EL (cell line): Measurements from ENCODE around the gene HES6.
A peak's percentile ranks its signal among the peaks of the same experiment; 100 is the strongest.

Source experiments
- DNase-seq: peaks from one replicate; pipeline ENCODE4 v3.0.0-alpha.2; 2016

Gene HES6

DNA sequence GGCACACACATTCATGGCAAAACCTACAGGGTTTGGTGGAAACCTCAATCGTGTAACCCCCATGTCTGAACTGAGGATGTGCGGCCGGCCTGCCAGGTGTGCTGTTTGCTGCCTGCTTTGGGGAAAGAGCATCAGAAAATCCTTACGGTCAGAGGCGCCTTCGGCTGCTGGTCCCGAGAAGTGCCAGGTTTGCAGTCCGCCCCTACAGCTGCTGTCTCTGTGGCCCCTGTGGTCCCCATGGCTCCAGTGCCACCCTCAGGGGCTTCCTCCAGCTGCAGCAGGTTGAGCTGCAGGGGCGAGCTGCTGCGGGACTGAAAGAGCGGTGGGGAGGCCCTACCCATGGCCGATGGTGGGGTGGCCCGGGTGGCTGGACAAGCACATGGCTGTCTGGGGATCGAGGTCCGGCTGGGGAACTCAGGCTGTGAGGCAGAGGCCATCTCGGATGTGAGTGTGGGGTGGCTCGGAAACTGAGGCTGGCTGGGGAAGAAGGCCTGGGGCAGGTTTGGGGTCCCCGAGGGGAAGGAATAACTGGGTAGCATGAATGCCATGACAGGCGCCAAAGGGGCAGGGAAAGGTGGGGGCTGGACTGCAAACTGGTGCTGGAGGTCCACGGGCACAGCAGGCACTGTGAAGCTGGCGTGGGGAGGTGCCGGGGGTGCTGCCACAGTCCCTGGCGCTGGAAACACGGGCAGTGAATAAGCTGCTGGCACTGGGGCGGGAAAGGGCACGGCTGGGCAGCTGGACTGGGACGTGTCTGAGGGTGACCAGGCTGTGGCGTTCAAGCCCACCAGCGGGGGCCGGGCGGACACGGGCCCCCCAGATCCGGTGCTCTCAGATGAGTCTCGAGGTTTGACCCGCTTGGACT, 13.2 kb upstream of the HES6 start:
- DNase-seq = no peak

DNA sequence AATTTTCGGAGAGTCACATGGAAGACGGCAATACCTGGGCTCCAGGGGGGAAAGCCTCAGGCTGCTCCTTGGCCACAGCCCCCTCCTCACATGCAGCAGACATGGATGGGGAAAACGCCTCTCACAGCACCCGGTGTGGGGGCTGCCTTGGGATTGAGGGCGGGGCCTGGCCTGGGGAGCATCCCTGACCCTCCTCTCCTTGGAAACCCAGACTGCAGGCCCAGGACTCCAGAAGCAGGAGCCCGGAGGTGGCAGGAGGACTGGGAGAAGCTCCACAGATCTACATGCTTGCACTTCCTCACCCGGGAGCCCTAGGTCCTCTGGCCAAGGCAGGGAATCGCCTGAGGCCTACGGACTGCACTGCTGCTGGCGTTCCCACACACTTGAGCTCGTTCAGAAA, 12.1 kb upstream of the HES6 start:
- DNase-seq = no peak

DNA sequence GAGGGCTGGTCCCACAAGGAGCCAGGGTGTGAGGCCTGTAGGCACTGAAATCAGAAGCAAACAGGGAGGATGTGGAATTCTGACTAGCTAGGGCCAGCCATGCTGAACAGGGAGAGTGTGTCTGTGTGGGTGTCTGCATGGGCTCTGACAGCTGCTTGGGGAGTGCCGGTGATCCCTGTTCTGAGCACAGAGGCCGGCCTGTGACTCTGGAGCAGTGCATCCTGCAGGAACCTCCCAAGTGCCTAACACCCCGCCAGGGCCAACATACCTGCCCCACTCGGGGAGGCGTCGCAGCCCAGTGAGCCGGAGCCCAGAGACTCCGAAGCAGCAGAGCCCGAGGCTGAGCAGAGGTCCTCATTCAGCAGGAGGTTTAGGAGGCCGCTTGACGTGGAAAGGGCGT, 11.5 kb upstream of the HES6 start:
- DNase-seq = no peak

DNA sequence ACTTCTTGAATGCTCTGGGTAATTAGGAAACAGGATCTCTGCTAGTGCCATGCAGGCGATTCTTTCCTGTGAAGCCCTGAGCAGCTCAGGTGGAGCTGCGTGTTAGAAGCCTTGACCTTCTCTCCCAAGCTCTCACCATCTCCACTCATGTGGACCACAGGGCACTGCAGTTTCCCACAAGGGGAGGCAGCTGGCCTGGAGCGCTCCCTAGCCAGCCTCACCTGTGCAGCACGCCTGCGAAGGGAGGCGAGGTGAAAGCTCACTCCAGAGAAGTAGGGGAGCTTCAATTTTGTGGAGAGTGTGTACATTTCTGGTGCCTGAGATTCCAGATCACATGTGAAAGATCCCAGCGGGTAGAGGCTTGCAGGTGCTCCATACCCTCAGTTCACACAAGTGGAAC, 11.1 kb upstream of the HES6 start:
- DNase-seq = no peak

DNA sequence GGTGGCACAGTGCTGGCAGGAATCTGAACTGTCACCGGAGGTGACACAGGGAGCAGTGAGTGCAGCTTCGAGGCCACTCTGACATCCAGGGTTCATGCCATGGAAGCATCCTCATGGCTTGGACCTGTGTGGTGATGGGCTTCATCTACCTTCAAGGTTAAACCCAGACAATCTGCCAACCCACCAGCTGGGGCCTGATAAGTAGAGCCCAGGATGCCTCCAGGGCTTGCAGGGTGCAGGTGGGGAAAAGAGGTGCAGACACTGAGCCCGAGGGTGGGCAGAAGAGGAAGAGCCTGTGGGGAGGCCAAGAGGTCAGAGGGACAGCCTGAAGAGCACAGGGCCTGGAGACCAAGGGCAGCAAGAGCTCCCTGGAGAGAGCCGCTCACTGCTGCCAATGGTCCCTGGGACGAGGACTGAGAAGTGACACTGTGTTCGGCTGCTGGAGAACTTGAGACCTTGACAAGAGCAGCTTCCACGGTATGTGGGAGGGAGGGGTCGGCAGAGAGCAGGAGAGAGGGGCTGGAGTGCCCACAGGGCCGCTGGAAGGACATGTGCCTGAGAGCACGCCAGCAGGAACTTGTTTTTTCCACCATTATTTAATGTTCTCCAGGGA, 8.1 kb upstream of the HES6 start:
- no peak for DNase-seq

DNA sequence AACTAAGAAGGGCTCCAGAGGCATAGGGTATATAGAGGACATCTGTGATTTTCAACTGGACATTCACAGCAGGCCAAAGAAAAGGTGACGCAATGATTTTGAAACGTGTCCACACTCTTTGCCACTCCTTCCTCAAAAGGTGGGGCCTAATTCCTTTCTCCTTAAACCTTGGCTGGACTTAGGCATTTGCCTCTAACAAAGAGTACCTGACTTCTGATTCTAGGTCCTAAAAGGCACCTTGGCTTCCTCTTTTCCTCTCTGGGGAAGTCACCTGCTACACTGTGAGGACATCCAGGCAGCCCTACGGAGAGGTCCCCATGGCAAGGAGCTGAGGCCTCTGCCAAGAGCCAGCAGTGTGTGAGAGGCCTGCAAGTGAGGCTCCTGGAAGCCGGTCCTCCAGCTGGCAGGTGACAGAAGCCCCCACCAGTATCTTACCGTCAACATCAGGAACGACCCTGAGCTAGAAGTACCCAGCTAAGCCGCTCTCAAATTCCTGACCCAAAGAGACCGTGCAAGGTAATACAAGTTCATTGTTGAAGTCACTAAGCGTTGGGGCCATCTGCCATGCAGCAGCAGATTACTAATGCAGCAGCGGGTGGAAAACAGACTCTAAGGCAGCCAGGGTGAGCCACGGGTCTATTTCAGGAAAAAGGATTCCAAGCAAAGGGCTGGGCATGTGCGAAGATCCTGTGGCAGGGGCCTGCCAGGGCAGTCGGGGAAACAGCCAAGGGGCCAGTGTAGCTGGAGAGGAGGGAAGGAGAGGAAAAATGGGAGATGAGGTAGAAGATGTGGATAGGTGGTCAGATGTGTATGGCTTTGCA, 7.4 kb upstream of the HES6 start:
- DNase-seq = no peak

DNA sequence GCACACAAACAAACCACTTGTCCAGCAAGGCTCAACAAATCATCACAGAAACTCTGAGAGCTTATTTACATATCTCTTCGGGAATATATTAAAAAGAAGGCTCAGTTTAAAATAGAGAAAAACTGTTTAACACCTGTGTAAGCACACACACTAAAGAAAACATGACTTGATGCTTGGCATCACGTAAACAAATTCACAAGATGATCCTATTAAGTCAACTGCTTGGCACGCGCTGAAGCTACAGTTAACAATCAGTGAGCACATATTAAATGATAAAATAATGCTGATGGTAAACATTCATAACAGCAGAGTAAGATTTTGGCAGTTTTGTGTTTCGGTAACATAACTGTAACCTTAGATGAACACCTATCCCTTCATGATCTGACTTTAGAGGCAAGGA, 4.3 kb upstream of the HES6 start:
- no peak for DNase-seq

DNA sequence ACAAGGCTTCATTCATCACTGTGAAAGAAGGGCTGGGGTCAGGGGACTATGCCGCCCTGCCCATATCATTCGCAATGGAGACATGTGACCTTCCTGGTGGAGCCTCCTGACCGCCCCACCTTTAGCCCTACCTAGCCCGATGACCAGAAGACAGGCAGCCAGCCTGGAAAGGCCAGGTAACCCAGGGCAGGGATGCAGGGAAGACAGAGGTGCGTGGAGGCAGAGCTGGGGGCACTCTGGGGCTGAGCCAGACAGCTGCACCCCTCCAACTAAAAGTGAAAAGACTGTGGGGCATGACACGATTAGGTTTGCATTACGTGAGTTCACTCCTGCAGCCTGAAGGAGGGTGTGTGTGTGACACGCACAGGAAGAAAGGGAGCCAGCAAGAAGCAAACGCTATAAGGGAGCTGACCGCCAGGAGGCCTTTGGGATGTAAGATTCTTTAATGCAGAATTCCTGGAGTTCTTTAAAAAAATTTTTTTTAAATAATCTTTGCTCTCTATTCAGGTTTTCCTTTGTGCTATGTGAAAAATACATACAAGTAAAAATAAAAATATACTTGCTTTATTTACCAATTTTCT, 3.7 kb upstream of the HES6 start:
- no peak for DNase-seq

DNA sequence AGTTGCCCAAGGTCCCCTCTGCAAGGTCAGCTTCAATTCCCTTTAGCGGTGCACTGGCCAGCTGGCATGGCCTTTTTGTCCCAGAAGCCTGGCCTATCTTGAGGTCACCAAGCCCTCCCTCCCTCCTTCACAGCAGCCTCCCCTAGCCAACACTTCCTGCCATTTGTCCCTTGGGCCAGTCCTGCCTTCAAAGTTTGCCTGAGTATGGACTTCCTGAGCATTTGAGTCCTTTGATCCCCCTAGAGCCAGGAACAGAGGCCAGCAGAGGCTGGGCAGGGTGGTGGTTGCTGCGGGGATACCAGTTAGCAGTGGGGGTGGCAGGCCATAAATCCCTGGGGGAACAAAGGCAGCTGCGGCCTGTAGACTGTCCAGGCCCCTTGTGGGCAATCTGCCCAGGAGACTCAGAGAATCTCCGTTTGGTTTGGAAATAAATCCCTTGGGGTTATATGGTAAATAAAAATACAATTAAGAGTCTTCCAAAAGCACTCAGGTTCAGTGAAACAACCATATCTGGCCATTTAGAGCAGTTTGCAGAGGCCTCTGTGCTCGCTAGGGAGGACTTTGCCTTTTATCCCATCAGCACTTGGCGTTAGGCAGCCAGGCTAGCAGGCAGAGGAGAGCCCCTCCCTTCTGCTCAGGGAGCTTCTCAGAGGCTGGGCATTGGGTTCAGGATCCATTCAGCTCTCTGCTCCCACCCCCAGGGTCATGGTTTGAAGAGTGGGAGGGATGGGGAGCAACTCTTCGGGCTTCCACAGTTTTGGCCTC, 3.1 kb upstream of the HES6 start:
- no peak for DNase-seq

DNA sequence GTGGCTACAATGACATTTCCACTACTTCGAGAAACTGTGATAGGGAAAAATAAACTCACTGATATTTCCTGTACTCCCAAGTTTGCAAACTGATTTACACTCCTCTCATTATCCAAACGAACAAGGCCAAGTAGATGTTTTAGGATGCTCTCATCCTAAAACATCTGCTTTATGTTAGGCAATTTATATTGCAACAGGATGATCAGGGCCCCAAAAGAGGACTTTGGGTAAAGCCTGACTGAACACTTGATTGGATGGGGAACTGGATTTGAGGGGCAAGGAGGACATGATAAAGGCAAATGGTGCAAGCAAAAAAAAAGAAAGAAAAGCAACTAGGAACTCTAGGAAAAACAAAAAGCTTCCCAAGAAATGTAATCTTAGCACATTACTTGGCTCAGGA, 2.1 kb upstream of the HES6 start:
- DNase-seq = no peak

DNA sequence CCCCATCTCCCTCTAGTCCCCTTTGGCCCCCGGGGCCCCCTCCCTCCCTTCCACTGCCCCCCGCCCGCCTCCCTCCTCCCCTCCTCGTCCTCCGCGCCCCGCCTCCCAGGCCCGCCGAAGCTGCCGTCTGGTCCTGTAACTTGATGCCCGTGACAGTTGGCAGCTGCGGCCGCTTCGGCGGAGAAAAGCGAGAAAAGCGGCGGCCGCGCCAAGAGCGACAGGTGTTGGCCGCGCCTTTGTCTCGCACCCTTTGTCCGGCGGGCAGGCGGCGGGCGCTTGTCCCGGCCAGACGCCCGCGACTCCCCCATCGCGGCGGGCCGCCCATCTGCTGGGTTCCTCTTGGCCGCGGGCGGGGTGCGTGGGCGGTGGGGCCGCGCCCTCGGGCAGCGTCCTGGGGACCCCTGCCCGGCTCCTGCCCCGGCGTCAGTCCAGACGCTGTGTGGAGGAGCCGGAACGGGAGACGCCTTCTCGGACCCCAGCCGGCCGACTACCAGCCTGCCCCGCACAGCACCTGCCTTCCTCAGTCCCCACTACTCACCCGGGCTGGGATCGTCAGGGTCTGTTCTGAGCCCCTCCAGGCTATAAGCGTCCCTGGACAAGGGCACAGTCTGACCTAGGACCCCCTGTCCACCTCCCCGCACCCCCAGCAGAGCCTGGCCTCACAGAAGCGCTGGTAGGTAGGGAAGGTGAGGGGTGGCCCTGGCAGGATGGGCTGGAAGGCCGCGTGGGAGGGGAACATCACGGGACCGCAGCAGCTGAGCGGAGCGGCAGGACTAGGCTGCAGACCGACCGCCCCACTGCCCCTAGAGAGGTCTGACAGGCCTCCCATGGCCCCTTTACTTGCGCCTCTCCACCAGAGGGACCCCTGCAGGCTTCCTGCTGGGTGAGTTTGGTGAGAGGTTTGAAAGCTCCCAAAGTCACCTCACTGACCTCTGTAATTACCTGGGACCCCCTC, 1.2 kb upstream of the HES6 start:
- DNase-seq = peak; percentile 30

DNA sequence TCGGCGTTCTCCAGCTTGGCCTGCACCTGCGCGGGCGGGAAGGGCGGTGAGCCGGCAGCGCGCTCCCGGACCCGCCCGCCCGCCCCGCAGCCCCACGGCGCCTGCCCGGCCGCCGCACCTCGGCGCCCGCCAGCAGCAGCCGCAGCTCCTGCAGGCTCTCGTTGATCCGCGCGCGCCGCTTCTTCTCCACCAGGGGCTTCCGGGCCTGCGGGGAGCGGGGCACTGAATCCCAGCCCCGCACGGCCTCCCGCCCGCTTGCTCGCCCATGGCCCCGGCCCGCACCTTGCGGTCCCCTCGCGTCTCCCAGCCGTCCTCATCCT, 335 bp downstream of the HES6 start:
- DNase-seq = no peak

DNA sequence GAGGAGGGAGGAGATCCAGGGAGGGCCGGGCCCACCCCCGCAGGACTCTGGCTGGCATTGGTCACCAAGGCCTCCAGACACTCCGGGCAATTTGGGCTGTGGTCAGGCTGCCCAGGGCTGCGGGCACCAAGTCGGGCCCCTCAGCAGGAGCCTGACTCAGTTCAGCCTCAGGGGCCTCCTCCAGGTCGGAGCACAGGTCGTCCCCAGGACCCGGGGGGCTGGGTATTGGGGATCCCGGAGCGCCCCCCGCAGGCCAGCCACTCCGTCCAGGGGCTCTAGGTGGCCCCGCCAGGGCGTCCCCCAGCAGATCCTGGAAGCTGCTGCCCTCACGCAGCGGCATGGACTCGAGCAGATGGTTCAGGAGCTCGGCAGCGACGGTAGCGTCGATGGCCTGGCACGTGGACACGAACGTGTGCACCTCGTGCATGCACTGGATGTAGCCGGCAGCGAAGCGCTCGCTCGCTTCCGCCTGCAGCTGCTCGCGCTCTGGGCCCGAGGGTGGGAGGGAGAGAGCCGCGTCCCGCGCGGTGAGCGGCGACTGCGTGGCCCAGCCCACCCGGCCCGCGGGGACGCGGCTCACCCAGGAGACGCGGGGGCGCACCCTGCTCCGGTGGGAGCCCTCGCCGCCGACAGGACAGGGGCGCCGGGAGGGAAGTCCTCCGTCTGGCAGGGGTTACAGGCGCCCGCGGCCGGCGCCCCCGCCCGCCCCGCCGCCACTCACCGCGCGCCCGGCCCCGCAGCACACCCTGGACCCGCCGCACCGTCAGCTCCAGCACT, 884 bp downstream of the HES6 start:
- DNase-seq = no peak

DNA sequence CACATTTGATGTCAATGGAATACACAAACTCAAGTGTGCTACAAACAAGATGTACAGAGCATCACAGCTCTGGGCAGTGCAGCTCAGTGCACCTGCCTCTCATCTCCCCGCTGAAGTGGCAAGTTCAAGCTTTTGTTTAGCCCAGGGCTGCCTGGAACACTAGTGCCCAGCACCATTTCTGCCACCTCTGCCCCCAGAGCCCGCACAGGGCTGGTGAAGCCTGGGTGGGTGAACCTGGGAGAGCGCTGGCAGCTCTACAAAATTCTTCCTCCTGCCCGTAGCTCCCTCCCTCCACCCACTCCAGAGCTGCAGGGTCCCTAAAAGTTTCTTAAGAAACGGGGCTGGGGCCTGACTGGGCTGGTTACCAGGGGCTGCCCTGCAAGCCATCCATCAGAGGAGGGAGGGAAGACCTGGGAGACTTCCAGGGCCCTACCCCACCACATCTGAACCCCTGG, 1.5 kb downstream of the HES6 start:
- DNase-seq = no peak

DNA sequence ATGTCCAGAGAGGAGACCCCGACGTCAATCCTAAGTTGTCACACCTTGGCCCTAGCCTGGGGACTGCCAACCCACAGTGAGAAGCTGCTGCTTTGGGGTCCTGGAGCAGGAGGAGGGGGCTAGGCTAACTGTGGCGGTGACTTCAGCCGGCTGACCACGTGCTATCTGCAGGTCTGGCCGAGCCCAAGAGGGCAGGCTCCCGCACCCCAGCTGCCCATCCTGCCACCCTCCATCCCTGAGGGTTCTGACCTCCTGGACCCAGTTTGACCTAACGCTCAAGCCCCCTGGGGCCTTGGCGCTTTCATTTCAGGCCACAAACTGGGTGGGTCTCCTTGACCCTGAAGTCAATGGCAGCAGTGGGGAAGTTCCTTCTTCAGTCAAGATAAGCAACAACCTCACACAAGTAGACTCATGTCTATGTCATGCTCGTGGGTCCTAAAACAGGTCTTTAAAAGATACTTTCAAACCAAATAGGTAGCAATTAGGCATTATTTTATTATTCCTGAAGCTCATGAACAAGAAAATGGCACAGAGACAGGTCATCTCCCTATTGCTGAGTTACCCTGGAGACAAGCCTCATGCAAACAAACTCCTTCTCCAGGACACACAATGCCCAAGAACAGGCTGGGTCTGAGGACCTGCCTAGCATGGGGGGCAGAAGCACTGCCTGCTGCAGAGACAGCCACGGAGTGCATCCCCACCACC, 2.3 kb downstream of the HES6 start:
- DNase-seq = no peak

DNA sequence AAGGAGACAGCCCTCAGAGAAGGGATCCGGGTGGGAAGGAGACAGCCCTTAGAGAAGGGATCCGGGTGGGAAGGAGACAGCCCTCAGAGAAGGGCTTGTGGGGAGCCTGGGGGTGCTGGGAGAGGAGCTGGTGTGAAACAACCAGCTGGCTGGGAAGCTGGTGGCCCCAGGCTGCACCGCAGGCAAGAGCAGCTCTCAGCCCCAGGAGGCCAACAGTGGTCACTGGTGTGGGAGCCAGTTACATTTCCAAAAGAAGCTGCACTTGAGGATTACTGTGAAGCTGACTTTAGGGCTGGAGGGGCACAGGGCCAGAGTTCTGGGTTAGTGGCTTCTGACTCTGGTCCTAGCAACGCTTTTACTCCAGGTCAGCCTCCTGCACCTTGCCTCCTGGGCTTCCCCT, 3.3 kb downstream of the HES6 start:
- no peak for DNase-seq

DNA sequence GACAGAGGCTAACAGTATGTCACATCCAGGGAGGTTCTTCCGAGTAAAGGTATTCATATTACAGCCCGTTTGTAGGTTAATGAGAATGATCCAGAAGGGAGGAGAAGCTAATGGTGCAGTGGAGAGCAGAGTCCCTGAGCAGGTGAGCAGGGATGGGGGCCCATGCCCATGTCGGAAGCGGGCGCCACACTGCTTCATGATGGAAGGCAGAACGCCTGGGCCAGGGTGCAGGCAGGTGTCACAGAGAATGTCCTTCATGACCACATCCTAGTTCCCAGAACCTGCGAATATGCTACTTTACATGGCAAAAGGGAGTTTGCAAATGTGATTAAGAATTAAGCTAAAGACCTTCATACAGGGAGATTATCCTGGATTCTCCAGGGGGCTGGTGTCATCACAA, 4.0 kb downstream of the HES6 start:
- DNase-seq = no peak

DNA sequence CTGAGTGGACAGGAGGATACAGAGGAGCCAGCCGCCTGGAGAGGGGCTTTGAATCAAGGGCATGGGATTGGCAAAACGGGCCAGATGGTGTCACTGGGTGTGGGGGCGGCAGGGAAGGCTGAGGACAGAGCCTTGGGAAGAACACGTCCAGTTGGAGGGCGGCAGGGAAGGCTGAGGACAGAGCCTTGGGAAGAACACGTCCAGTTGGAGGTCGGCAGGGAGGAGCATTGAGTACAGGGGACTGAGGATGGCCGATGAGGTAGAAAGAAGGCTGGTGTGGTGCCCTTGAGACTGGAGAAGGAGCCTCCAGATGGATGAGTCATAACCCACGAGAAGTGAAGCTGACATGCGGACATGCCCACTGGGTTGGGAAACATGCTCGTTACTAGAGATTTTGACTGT, 4.5 kb downstream of the HES6 start:
- DNase-seq = peak; percentile 29

DNA sequence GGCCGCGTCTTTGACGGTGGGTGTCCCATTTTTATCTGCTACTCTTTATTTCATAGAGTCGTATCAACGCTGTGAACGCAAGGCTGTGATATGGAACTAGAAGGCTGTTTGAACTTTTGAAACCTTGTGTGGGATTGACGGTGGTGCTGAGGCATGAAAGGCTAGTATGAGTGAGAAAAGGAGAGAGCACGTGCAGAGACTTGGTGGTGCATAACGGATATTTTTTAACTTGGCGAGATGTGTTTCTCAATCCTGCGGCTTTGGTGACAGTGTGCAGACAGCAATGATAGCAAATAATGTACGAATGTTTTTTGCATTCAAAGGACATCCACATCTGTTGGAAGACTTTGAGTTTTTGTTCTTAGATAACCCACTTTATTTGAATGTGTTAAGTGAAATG, 6.2 kb downstream of the HES6 start:
- DNase-seq = no peak

DNA sequence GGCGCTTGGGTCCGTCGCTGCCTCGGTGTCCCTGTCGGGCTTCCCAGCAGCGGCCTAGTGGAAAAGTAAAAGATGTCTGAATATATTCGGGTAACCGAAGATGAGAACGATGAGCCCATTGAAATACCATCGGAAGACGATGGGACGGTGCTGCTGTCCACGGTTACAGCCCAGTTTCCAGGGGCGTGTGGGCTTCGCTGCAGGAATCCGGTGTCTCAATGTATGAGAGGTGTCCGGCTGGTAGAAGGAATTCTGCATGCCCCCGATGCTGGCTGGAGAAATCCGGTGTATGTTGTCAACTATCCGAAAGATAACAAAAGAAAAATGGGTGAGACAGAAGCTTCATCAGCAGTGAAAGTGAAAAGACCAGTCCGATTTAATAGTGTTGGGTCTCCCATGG, 8.0 kb downstream of the HES6 start:
- no peak for DNase-seq
